GM21447 (cell line): ENCODE measurements around the gene PRSS48.
"Not testable (repeated sequence)": the region's sequence is repeated elsewhere in the genome, so short reads cannot be mapped to it uniquely, and the experiment has no call there.

Source experiments
- ATAC-seq: cut with Tn5 transposase; IDR thresholded peaks from one replicate; pipeline ENCODE4 v1.9.1; 2021; ENCODE audit not compliant: unreplicated experiment

PRSS48 gene

DNA sequence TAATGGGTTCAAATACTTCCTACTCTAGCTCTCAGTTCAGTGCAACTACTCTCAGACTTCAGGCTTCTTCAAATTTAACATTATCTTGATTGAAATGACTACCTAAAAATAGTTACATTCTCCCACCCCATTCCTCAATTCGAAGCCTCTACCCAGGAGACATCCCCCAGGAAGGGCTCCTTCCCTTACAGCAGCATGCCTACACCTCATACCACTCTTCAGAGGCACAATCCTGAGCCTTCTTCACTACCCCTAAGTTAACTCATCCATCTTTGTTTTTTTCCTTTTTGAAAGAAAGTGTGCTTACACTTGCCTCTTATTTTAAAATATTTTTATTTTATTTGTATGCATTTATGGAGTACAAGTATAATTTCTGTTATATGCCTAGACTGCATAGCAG is 17.2 kb upstream of the PRSS48 start:
- no peak for ATAC-seq

DNA sequence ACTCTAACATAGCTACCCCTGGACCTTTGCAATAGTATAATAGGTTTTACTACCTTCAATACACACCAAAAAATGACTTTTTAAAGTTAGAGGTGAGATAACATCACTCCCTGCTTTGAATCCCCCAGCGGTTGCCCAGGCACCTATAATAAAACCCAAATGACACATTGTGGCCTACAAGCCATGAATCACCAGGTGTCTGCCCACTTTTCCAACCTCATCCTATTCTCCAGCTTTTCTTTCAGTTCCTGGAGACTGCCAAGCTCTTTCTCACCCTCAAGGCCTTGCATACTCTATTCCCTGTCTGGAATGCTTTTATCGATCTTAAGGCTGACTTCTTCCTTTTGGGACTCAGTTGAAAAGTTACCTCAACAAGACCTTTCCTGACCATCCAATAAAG is 16.4 kb upstream of the PRSS48 start:
- ATAC-seq = no peak

DNA sequence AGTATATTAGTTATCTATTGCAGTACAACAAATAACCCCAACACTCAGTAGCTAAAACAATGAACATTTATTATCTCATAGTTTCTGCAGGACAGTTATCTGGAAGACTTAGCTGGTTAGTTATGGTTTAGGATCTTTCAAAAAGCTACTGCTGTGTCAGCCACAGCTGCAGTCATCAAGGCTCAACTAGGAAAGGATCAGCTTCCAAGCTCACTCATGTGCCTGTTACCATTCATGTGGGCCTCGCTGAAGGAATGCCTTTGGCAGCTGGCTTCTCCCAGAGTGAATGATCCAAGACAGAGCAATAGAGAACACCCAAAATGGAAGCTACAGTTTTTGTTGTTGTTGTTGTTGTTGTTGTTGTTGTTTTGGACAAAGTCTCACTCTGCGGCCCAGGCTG is 13.5 kb upstream of the PRSS48 start:
- ATAC-seq = no peak

DNA sequence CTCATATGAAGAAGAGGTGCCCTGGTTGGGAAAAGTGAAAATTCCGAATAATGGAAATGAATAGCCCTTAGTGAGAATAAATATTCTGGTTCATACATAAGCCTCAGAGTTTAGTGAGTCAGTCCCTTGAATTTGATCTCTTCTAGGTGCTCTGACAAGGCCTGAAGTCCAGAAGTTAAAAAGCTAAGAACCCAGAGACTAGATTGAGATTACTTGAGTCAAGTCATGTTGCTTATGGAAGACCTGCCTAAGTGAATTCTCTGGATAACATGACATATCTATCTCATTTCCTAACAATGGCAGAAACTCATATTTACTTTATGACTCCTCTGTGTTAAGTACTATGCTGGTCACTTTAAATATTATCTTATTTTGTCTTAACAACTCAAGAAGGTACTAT is 10.5 kb upstream of the PRSS48 start:
- no peak for ATAC-seq

DNA sequence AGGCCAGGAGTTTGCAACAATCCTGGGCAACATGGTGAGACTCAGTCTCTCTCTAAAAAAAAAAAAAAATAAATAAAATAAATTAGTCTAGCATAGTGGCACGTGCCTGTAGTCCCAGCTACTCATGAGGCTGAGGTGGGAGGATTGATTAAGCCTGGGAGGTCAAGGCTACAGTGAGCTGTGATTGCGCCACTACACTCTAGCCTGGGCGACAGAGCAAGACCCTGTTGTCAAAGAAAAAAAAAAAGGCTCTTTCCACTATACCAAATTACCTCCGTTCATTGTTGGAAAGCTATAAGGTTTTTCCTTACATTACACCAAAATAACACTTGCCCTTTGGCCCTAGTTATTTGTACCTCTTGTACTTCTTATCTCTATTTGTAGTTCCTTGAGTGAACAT is 9.9 kb upstream of the PRSS48 start:
- ATAC-seq = no peak

DNA sequence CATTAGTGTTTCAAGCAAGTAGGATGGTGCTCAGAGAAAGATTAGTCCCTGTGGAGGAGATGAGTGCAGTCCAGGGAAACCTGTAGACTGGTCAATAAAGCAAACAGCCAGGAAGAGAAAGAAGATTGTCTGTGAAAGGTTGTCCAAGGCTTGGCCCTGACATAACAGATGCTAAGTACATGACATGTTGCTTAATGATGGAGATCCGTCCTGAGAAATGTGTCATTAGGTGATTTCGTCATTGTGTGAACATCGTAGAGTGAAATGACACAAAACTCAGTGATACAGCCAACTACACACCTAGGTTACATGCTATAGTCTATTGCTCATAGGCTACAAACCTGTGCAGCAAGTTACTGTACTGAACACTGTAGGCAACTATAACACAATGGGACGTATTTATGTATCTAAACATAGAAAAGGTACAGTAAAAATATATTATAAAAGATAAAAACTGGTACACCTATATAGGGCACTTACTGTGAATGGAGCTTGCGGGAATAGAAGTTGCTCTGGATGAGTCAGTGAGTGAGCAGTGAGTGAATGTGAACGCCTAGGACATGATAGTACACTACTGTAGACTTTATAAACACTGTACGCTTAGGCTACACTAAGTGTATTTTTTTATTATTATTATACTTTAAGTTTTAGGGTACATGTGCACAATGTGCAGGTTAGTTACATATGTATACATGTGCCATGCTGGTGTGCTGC is 9.0 kb upstream of the PRSS48 start:
- no peak for ATAC-seq

DNA sequence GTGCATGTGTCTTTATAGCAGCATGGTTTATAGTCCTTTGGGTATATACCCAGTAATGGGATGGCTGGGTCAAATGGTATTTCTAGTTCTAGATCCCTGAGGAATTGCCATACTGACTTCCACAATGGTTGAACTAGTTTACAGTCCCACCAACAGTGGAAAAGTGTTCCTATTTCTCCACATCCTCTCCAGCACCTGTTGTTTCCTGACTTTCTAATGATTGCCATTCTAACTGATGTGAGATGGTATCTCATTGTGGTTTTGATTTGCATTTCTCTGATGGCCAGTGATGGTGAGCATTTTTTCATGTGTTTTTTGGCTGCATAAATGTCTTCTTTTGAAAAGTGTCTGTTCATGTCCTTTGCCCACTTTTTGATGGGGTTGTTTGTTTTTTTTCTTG is 8.1 kb upstream of the PRSS48 start:
- ATAC-seq = not testable (repeated sequence)

DNA sequence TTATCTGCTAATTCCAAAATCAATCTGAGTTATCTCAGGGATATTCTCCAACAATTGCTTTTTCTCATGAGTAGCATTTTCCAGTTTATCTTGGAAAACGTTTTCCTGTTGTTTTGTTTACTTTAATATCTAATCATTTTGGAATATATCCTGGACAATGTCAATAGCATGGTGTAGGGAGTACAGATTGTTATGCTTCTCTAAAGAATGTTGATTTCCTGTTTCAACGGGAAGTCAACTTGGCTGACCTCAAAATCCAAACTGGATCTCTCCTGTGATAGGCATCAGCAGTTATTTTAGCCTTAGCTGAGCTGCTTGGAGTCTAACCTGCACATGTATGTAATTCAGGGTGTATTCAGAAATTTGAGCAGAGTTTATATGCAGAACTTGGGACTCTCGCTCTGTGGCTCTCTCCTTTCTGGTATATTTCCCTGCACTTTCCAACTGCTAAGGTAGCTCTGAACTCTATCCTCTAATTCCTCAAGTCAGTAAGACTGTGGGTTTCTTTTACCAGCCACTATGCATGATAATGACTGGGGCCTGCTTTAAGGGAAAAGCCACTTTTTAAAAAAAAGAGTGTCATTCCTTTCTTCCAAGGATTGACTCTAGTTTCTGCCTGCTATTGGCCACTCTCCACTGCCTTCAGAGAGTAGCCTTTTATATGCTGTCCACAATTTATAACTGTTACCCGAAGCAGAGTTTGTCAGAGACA is 7.7 kb downstream of the PRSS48 start:
- ATAC-seq = no peak

DNA sequence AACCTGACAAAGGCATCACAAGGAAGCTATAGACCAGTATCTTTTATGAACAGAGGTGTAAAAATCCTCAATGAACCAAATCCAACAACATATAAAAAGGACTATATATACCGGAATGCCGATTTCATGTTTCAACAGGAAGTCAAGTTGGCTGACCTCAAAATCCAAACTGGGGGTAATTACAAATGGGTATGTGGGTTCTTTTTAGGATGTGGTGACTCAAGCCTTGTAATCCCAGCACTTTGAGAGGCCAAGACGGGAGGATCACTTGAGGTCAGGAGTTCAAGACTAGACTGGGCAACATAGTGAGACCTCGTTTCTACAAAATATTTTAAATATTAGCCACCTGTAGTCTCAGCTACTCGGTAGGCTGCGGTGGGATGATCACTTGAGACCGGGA is 10.4 kb downstream of the PRSS48 start:
- ATAC-seq = no peak

DNA sequence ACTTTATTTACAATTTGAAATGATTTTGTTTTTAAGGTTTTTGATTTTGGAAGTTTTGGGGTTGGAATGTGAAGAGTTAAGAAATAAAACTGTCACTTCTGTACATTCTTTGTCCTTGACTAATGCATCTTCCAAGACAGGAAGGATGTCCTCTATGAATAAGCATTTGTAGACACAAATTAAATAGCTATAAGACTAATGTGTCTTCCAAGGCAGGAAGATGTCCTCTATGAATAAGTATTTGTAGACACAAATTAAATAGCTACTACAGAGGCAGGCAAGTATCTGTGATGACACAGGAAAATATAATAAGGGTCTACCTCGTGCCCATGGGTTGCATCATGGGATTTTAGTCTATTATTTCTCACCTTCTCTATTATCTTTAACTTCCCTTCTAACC is 14.5 kb downstream of the PRSS48 start:
- no peak for ATAC-seq

DNA sequence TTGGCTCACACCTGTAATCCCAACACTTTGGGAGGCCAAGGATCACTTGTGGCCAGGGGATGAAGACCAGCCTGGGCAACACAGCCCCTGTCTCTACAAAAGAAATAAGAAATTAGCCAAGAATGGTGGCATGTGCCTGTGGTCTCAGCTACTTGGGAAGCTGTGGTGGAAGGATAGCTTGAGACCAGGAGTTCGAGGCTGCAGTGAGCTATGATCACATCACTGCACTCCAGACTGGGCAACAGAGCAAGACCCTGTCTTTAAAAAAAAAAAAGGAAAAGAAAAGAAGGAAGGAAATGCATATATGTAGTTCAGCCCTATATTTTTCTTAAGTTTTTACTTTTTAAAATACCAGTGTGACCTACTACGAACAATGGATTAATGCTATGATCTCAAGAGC is 15.1 kb downstream of the PRSS48 start:
- ATAC-seq = no peak

DNA sequence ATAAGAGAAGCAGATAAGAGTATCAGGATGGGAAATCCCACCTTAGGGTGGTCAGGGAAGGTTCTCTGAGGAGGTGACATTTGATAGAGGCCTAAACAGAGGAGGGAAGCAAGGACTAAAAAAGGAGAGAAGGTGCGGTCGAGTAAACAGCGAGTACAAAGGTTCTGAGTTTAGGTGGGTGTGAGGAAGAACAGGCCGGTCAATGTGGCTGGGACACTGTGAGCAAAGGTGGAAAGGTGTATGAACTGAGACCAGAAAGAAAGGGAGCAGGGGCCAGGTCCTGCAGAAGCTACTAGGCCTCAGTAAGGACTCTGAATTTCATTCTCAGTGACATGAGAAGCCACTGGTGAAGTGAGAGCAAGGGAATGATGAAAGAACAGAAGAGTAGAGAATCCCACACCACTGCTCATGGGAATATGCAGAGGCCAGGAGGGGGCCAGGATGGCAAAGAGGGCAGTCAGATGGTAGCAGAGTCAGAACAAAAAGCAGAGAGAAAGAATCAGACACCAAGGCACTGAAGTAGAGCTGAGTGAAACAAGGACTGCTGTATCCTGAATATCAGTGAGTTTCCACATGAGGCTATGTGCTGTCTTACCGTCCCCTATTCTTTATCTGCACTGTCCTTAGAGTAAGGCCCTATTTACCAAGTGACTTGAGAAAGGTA is 18.0 kb downstream of the PRSS48 start:
- ATAC-seq = no peak

DNA sequence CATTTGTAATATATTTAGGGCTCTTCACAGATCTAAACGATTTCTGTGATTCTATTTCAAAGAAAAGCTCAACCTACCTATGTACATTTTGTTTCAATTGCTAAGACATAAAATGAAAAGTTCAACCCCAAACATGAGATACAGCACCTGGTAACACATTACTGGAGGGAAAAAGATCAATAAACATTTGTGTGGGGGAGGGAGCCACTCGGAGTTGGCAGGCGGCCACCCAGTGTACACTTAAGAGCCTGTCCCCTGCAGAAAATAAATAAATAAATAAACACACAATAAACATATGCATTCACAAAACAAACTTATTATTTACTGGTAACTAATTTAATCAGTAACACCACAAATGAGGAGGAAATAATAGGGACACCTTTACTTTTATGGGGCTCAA is 19.3 kb downstream of the PRSS48 start:
- ATAC-seq = no peak

DNA sequence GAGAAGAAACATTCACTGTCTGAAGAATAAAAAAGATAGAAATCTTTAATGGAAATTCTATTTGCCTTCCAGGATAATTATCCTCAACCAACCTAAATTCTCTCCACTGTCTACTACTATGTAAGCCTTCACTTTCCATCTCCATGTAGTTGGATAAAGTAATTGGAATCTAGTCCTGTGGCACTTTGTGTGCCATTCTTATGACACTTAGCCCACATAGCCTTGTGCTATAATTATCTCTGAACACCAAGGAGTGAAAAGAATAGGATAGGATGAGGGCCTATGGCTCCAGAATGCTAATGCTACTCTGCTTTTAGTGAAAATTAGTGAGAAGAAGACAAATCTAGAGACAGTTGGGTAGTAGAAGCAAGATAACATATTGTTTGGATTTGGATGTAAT is 20.2 kb downstream of the PRSS48 start:
- no peak for ATAC-seq

DNA sequence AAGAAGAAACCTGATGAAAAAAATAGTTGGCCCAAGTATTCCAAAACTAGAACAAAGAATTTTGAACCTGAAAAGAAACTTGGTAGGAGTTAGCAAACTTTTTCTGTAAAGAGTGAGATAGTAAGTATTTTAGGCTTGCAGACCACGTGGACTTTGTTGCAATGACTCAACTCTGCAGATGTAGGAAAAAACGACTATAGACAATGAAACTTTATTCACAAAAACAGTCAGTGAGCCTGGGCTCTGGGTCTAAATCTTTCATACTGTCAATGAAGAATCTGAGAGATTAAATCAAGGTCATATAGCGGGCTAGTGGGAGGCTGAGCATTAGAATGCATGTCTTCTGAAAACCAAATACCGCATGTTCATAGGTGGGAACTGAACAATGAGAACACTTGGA is 25.5 kb downstream of the PRSS48 start:
- ATAC-seq = no peak

DNA sequence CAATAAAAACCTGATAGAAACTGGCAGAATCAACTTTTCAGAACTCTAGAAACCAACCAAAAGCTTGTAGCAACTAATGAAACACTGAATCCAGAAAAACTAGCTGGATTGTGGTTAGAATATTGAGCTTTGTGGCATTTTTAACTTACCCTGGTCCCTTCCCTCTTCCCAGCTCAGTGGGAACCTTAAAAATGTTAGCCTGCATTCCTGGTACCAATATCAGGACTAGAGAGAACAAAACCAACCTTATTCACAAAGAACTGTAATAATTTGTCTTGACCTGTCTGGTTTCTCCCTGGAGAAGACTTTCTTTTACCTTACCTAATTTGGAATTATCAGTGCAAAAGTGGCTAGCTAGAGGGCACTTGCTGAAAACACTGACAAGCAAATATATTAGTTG is 27.3 kb downstream of the PRSS48 start:
- ATAC-seq = no peak

DNA sequence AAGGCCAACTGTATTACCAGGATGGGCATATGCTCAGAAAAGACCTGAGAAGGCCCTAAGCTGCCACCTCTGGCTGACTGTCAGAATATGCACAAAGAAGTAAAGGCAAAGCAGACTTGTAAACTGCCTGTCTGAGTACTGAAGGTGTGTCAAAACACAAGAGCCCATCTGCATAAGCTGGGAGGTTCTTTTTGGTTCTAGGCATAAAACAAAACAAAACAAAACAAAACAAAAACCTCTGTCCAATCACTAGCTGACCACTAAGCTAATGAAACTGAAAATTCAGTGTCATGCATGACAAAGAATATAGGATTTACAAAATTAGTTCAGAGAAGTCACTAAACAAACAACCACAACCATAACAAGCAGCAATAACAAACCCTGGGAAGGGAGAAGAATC is 27.8 kb downstream of the PRSS48 start:
- ATAC-seq = peak; percentile 81

DNA sequence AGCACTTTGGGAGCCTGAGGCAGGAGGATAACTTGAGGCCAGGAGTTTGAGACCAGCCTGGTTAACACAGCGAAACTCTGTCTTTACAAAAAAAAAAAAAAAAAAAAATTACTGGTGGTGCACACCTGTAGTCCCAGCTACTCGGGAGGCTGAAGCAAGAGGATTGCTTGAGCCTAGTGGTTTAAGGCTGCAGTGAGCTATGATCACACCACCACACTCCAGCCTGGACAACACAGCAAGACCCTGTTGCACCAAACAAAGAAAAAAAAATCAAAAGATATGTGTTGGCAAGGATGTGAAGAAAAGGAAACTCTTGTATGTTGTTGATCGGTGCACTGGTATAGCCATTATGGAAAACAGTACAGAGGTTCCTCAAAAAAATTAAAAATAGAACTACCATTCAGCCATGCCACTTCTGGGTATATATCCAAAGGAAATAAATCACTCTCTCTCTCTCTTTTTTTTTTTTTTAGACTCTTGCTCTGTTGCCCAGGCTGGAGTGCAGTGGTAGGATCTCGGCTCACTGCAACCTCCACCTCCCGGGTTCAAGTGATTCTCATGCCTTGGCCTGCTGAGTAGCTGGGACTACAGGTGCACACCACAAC is 33.3 kb downstream of the PRSS48 start:
- no peak for ATAC-seq

DNA sequence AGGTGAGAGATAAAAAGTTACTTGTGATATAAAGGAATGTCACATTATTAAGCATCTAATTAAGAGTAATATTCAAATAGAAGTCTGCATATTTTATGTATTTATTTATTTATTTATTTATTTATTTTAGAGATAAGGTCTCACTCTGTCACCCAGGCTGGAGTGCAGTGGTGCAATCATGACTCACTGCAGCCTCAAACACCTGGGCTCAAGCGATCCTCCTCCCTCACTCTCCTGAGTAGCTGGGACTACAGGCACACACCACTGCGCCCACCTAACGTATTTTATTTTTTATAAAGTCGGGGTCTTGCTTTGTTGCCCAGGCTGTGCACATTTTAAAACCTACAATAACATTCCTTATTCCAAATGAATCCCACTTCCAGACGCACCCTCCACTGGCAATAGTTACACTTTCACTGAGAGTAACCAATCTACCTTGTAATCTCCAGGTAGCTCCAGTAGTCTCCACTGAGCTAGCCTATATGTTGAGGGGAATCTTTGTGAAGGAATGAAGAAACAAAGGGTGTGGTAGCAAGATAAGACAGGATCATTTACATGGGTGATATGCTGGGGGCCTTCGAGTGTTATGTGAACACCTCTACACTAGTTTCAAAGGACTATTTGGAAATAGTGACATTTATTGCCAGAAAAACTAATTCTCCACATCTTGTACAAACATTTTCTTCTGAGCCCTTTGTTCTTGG is 36.5 kb downstream of the PRSS48 start:
- ATAC-seq = no peak

DNA sequence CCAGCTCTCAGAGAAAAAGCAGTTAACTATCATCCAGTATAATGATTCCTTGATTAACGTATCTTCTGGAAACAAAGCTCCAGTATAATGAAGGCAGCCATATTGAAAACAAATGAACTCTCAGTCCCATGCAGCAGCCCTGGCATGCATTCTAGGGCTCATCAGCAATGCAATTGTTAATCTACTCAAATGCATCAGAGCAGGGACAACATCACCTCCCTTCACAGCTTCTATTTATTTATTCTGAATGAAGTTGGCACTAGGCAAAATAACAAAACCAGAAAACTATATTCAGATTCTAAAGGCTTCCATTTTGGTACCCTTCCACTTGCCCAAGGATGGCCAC is 37.0 kb downstream of the PRSS48 start:
- no peak for ATAC-seq

DNA sequence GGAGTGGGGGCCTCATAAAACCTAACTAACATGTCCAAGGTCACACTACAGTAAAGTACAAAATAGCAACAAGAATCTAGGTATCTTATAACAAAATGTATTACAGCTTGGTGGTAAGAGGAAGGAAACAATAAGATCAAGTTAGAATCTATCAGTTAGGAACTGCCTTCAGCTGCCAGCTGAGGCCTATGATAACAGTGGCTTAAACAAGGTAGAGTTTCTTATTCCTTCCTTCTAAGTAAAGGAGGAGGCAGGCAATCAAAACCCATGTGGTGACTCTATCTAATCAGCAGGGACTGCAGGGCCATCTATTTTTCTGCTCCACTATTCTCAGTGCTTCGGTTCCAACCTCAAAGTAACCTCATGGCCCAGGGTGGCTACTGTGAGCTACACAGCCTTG is 37.5 kb downstream of the PRSS48 start:
- no peak for ATAC-seq
